GM12891 (cell line): ENCODE measurements around the gene RALB.

Experiments
- PAX5 ChIP-seq: IDR thresholded peaks from 2 replicates; pipeline ENCODE4 v1.6.1; 2011; ENCODE audit warnings: low read length, moderate library complexity, mild to moderate bottlenecking; ENCODE audit not compliant: insufficient read depth, severe bottlenecking
- POLR2A ChIP-seq: IDR thresholded peaks from 2 replicates; pipeline ENCODE4 v1.6.1; 2011; ENCODE audit warnings: low read depth, low read length, control low read depth
- POLR2AphosphoS5 ChIP-seq: IDR thresholded peaks from 2 replicates; pipeline ENCODE4 v1.6.1; 2011; ENCODE audit warnings: low read depth, low read length, control low read depth
- POU2F2 ChIP-seq: IDR thresholded peaks from 2 replicates; pipeline ENCODE4 v1.6.1; 2011; ENCODE audit warnings: low read depth, mild to moderate bottlenecking, control low read depth, low read length, moderate library complexity
- SPI1 ChIP-seq: IDR thresholded peaks from 2 replicates; pipeline ENCODE4 v1.6.1; 2011; ENCODE audit warnings: low read depth, low read length, control low read depth
- TAF1 ChIP-seq: IDR thresholded peaks from 2 replicates; pipeline ENCODE4 v1.6.1; 2011; ENCODE audit warnings: low read depth, low read length, control low read depth

GRCh38 chr2:120319123-120319522, 66.5 kb downstream of the RALB start:
- TF ChIP-seq SPI1 = no peak
- no peak for TF ChIP-seq POLR2AphosphoS5
- TF ChIP-seq POLR2A = no peak
- TF ChIP-seq TAF1 = no peak
- no peak for TF ChIP-seq PAX5
- TF ChIP-seq POU2F2 = no peak
